Nephron (organoid): ENCODE data around the gene TEX50.
"Not testable (repeated sequence)": the region's sequence is repeated elsewhere in the genome, so short reads cannot be mapped to it uniquely, and the experiment has no call there.

ENCODE experiments used
- H3K27ac Mint-ChIP-seq, 3 experiments: 2 replicates each; pipeline ENCODE4 v1.8.0; 2020; ENCODE audit warnings: mixed read lengths in 3 of 3, mild to moderate bottlenecking in 2 of 3, moderate library complexity in 1 of 3
- H3K27me3 Mint-ChIP-seq: 2 replicates; pipeline ENCODE4 v1.8.0; 2021; ENCODE audit warnings: low read depth, mild to moderate bottlenecking, moderate library complexity, mixed read lengths
- H3K36me3 Mint-ChIP-seq: 2 replicates; pipeline ENCODE4 v1.8.0; 2020; ENCODE audit warnings: low read depth, mixed read lengths
- H3K4me1 Mint-ChIP-seq: 2 replicates; pipeline ENCODE4 v1.8.0; 2020; ENCODE audit warnings: mixed read lengths
- H3K4me3 Mint-ChIP-seq, 3 experiments: 2 replicates each; pipeline ENCODE4 v1.8.0; 2020; ENCODE audit warnings: mild to moderate bottlenecking in 3 of 3, mixed read lengths in 3 of 3, moderate library complexity in 2 of 3
- H3K9me3 Mint-ChIP-seq: 2 replicates; pipeline ENCODE4 v1.8.0; 2020; ENCODE audit warnings: mixed read lengths
- CTCF ChIP-seq, 3 experiments: fragments of 200-600 bp; sonication (generic); IDR thresholded peaks; one replicate each; pipeline ENCODE4 v1.5.0; 2021; ENCODE audit warnings: antibody characterized with exemption in 3 of 3; ENCODE audit not compliant: unreplicated experiment in 3 of 3

The TEX50 gene

GRCh38 chr1:173661271-173661670 is 26.1 kb downstream of the TEX50 start:
- Mint-ChIP-seq H3K27me3 (no peaks in the 10 kb centered on the region), H3K4me3 (no peak overlapping the region), H3K4me1 (no peaks in the 10 kb centered on the region), H3K27ac (no peak overlapping the region), H3K36me3 (peaks cover 8% of the 10 kb centered on the region), H3K9me3 (peaks cover 4% of the 10 kb centered on the region)
- no peak for TF ChIP-seq CTCF (IDR thresholded peaks at IDR 0.05; ENCODE audit: unreplicated experiment in 3 of 3)

- Mint-ChIP-seq H3K27me3 (no peaks in the 10 kb centered on the region), H3K27ac (no peak overlapping the region), H3K36me3 (peaks cover 3% of the 10 kb centered on the region), H3K4me1 (no peaks in the 10 kb centered on the region), H3K4me3 (no peak overlapping the region), H3K9me3 (no peaks in the 10 kb centered on the region)
- no peak for TF ChIP-seq CTCF (IDR thresholded peaks at IDR 0.05; ENCODE audit: unreplicated experiment in 3 of 3)
These were observed 26.6 kb downstream of the TEX50 start for GRCh38 chr1:173661763-173662162.

GRCh38 chr1:173663159-173663558 is 28.0 kb downstream of the TEX50 start:
- no peak for TF ChIP-seq CTCF (IDR thresholded peaks at IDR 0.05; ENCODE audit: unreplicated experiment in 3 of 3)
- Mint-ChIP-seq H3K4me1 (no peaks in the 10 kb centered on the region), H3K4me3 (no peak overlapping the region), H3K9me3 (no peaks in the 10 kb centered on the region), H3K27ac (no peak overlapping the region), H3K27me3 (no peaks in the 10 kb centered on the region), H3K36me3 (peaks cover 3% of the 10 kb centered on the region)

- H3K9me3 Mint-ChIP-seq, result no peaks in the 10 kb centered on the region
- no peak for TF ChIP-seq CTCF (IDR thresholded peaks at IDR 0.05; ENCODE audit: unreplicated experiment in 3 of 3)
- H3K27me3 Mint-ChIP-seq, result no peaks in the 10 kb centered on the region
- H3K4me1 Mint-ChIP-seq, result no peaks in the 10 kb centered on the region
- H3K36me3 Mint-ChIP-seq, result no peaks in the 10 kb centered on the region
- H3K4me3 Mint-ChIP-seq, result no peak overlapping the region
- no peak overlapping the region for H3K27ac Mint-ChIP-seq
These were observed 31.5 kb downstream of the TEX50 start for GRCh38 chr1:173666646-173667045.

- H3K9me3 Mint-ChIP-seq, result no peaks in the 10 kb centered on the region
- peaks cover 10% of the 10 kb centered on the region for H3K36me3 Mint-ChIP-seq
- no peaks in the 10 kb centered on the region for H3K4me1 Mint-ChIP-seq
- H3K27ac Mint-ChIP-seq, result peak within 1 kb of the TSS in 1 of 3 experiments; percentile 29
- peak within 1 kb of the TSS; percentile 72 to 84 (median 82) for H3K4me3 Mint-ChIP-seq
- TF ChIP-seq CTCF (IDR thresholded peaks at IDR 0.05; ENCODE audit: unreplicated experiment in 3 of 3), result no peak
- peaks cover 6% of the 10 kb centered on the region for H3K27me3 Mint-ChIP-seq
These were observed 34.4 kb downstream of the TEX50 start, which contains the start of gene ANKRD45 for GRCh38 chr1:173669491-173669941. Gene ANKRD45 (minus strand): TSS chr1:173669851. CDS start chr1:173659418, 10,433 bp downstream.

GRCh38 chr1:173674496-173674895 is 39.4 kb downstream of the TEX50 start:
- Mint-ChIP-seq H3K36me3 (peaks cover 33% of the 10 kb centered on the region), H3K9me3 (peaks cover 18% of the 10 kb centered on the region)
- not testable (repeated sequence) for H3K27me3 Mint-ChIP-seq, H3K4me3 Mint-ChIP-seq, H3K27ac Mint-ChIP-seq, H3K4me1 Mint-ChIP-seq

GRCh38 chr1:173680152-173680551 is 45.0 kb downstream of the TEX50 start:
- H3K27ac Mint-ChIP-seq, H3K27me3 Mint-ChIP-seq, H3K4me3 Mint-ChIP-seq, H3K4me1 Mint-ChIP-seq: not testable (repeated sequence)
- H3K9me3 Mint-ChIP-seq, result peaks cover 18% of the 10 kb centered on the region
- H3K36me3 Mint-ChIP-seq, result peaks cover 21% of the 10 kb centered on the region
